H9 (cell line): ENCODE measurements around the gene ZMAT5. TPM values are rescaled to one million over a fixed set of nuclear protein-coding genes. Genes with fewer than 3 reads are reported as not detected.

Source experiments
- DNase-seq: peaks from one replicate; pipeline ENCODE4 v3.0.0-alpha.2; 2017
- H2AFZ ChIP-seq: one replicate; pipeline ENCODE4 v1.6.1; 2013; ENCODE audit warnings: mild to moderate bottlenecking, low read length, control low read depth, moderate library complexity
- H2AK5ac ChIP-seq: 2 replicates; pipeline ENCODE4 v1.6.1; 2013; ENCODE audit warnings: low read length, control low read depth, mixed read lengths; ENCODE audit not compliant: insufficient read length
- H2BK120ac ChIP-seq: one replicate; pipeline ENCODE4 v1.6.1; 2013; ENCODE audit warnings: low read depth, mild to moderate bottlenecking, low read length, control low read depth, inconsistent platforms; ENCODE audit not compliant: poor library complexity, severe bottlenecking
- H2BK12ac ChIP-seq: 2 replicates; pipeline ENCODE4 v1.6.1; 2013; ENCODE audit warnings: low read length, control low read depth, mixed read lengths, low read depth; ENCODE audit not compliant: insufficient read length
- H2BK15ac ChIP-seq: 2 replicates; pipeline ENCODE4 v1.6.1; 2013; ENCODE audit warnings: low read depth, low read length, control low read depth
- H2BK20ac ChIP-seq: one replicate; pipeline ENCODE4 v1.6.1; 2013; ENCODE audit warnings: low read depth, mild to moderate bottlenecking, low read length, control low read depth, inconsistent platforms; ENCODE audit not compliant: poor library complexity, severe bottlenecking
- H2BK5ac ChIP-seq: 2 replicates; pipeline ENCODE4 v1.6.1; 2013; ENCODE audit warnings: low read length, control low read depth, mixed read lengths; ENCODE audit not compliant: insufficient read length
- H3K14ac ChIP-seq: 2 replicates; pipeline ENCODE4 v1.6.1; 2013; ENCODE audit warnings: low read length, control low read depth; ENCODE audit not compliant: insufficient read depth
- H3K18ac ChIP-seq: 2 replicates; pipeline ENCODE4 v1.6.1; 2013; ENCODE audit warnings: low read depth, mild to moderate bottlenecking, mixed read lengths, low read length, control low read depth; ENCODE audit not compliant: insufficient read length
- H3K23ac ChIP-seq: 2 replicates; pipeline ENCODE4 v1.6.1; 2013; ENCODE audit warnings: low read length, control low read depth, mixed read lengths, low read depth; ENCODE audit not compliant: insufficient read length
- H3K23me2 ChIP-seq: 2 replicates; pipeline ENCODE4 v1.6.1; 2013; ENCODE audit warnings: low read depth, mild to moderate bottlenecking, mixed read lengths, low read length, control low read depth; ENCODE audit not compliant: insufficient read length, poor library complexity, severe bottlenecking
- H3K27ac ChIP-seq: 2 replicates; pipeline ENCODE4 v1.5.1; 2013; ENCODE audit warnings: low read length, control low read depth, mixed read lengths, low read depth; ENCODE audit not compliant: insufficient read length
- H3K27me3 ChIP-seq: 2 replicates; pipeline ENCODE4 v1.6.1; 2013; ENCODE audit warnings: low read length, control low read depth, inconsistent platforms; ENCODE audit not compliant: insufficient read depth
- H3K4ac ChIP-seq: 2 replicates; pipeline ENCODE4 v1.6.1; 2013; ENCODE audit warnings: low read depth, mild to moderate bottlenecking, control low read depth, inconsistent platforms, low read length, moderate library complexity
- H3K4me1 ChIP-seq: 2 replicates; pipeline ENCODE4 v1.6.1; 2013; ENCODE audit warnings: low read length, control low read depth, inconsistent platforms; ENCODE audit not compliant: insufficient read depth
- H3K4me2 ChIP-seq: 2 replicates; pipeline ENCODE4 v1.6.1; 2013; ENCODE audit warnings: low read length, control low read depth, mixed read lengths; ENCODE audit not compliant: insufficient read length, insufficient read depth
- H3K56ac ChIP-seq: 2 replicates; pipeline ENCODE4 v1.6.1; 2013; ENCODE audit warnings: low read depth, mild to moderate bottlenecking, mixed read lengths, low read length, control low read depth; ENCODE audit not compliant: insufficient read length
- H3K79me1 ChIP-seq: 2 replicates; pipeline ENCODE4 v1.6.1; 2013; ENCODE audit warnings: low read depth, mild to moderate bottlenecking, moderate library complexity, low read length, control low read depth, inconsistent platforms; ENCODE audit not compliant: insufficient read depth, poor library complexity, severe bottlenecking
- H3K79me2 ChIP-seq: 2 replicates; pipeline ENCODE4 v1.6.1; 2013; ENCODE audit warnings: low read length, control low read depth, inconsistent platforms; ENCODE audit not compliant: insufficient read depth
- H3K9ac ChIP-seq: 2 replicates; pipeline ENCODE4 v1.6.1; 2013; ENCODE audit warnings: low read length, control low read depth, mixed read lengths; ENCODE audit not compliant: insufficient read length; ENCODE audit errors: extremely low read depth
- H3K9me3 ChIP-seq: one replicate; pipeline ENCODE4 v1.6.1; 2013; ENCODE audit warnings: low read depth, low read length, inconsistent platforms; ENCODE audit not compliant: control insufficient read depth
- H3T11ph ChIP-seq: one replicate; pipeline ENCODE4 v1.6.1; 2013; ENCODE audit warnings: mild to moderate bottlenecking, low read length, control low read depth, inconsistent platforms
- H4K20me1 ChIP-seq: one replicate; pipeline ENCODE4 v1.6.1; 2013; ENCODE audit not compliant: control insufficient read depth, insufficient read length, insufficient read depth
- H4K5ac ChIP-seq: 2 replicates; pipeline ENCODE4 v1.6.1; 2013; ENCODE audit warnings: low read depth, mild to moderate bottlenecking, mixed read lengths, low read length, control low read depth; ENCODE audit not compliant: insufficient read length
- H4K8ac ChIP-seq: replicated peaks from 2 replicates; pipeline ENCODE4 v1.6.1; 2013; ENCODE audit warnings: low read length, control low read depth, mixed read lengths, low read depth; ENCODE audit not compliant: insufficient read length
- H4K91ac ChIP-seq: 2 replicates; pipeline ENCODE4 v1.6.1; 2013; ENCODE audit warnings: low read depth, mild to moderate bottlenecking, moderate library complexity, mixed read lengths, low read length, control low read depth; ENCODE audit not compliant: insufficient read length
- H3K27ac Mint-ChIP-seq, 3 experiments: 2 replicates in 2 of 3; 3 replicates in 1 of 3; pipeline ENCODE4 v1.8.0; 2020 to 2021; ENCODE audit warnings: mixed read lengths in 3 of 3, mild to moderate bottlenecking in 1 of 3, moderate library complexity in 1 of 3
- H3K27me3 Mint-ChIP-seq: 2 replicates; pipeline ENCODE4 v1.8.0; 2021; ENCODE audit warnings: low read depth, mild to moderate bottlenecking, moderate library complexity, mixed read lengths
- H3K36me3 Mint-ChIP-seq, 3 experiments: 2 replicates in 2 of 3; 3 replicates in 1 of 3; pipeline ENCODE4 v1.8.0; 2020 to 2021; ENCODE audit warnings: low read depth in 3 of 3, mixed read lengths in 3 of 3; ENCODE audit not compliant: insufficient read depth in 1 of 3
- H3K4me1 Mint-ChIP-seq, 2 experiments: 2 replicates each; pipeline ENCODE4 v1.8.0; 2020; ENCODE audit warnings: mixed read lengths in 2 of 2
- H3K4me3 Mint-ChIP-seq, 2 experiments: 2 replicates in 1 of 2; 3 replicates in 1 of 2; pipeline ENCODE4 v1.8.0; 2020 to 2021; ENCODE audit warnings: mild to moderate bottlenecking in 2 of 2, mixed read lengths in 2 of 2, moderate library complexity in 1 of 2
- H3K9me3 Mint-ChIP-seq, 2 experiments: 2 replicates in 1 of 2; 3 replicates in 1 of 2; pipeline ENCODE4 v1.8.0; 2020; ENCODE audit warnings: mild to moderate bottlenecking in 2 of 2, mixed read lengths in 2 of 2, moderate library complexity in 1 of 2
- WGBS: extraction: QIAGEN DNeasy Blood & Tissue Kit; methylation state at CpG from one replicate; pipeline ENCODE4 v1.1.7; 2013; ENCODE audit warnings: missing lambda C conversion rate, low lambda C conversion rate, mixed read lengths; ENCODE audit not compliant: insufficient read length; ENCODE audit errors: extremely low coverage; 5-methylcytosine and 5-hydroxymethylcytosine counted together
- total RNA-seq: library from RNA; stranded (reverse); gene quantifications from 2 replicates; pipeline ENCODE4 v1.2.1, GENCODE V29; 2021
- TF ChIP-seq, protein P1 (sequence below): fragments of 200-600 bp; sonication (generic); conservative IDR thresholded peaks from 3 replicates; pipeline ENCODE4 v1.8.0; 2021; ENCODE audit warnings: antibody characterized with exemption, mild to moderate bottlenecking

The ZMAT5 gene
- total RNA-seq, 1 experiment from 2014 or later: 13.9 TPM

- no CpG with 5 or more reads among the region's 27 CpGs for WGBS
- H3K56ac ChIP-seq: no peak overlapping the region
- no peaks in the 10 kb centered on the region for H3K27me3 Mint-ChIP-seq
Measured at GRCh38 chr22:29788339-29789279, 21.8 kb upstream of the ZMAT5 start.

More at GRCh38 chr22:29788339-29789279, 21.8 kb upstream of the ZMAT5 start:
- H3K79me1 ChIP-seq: no peaks in the 10 kb centered on the region
- no peak overlapping the region for H4K91ac ChIP-seq
- H2BK12ac ChIP-seq: no peak overlapping the region
- H3K23ac ChIP-seq: no peak overlapping the region
- H3K79me2 ChIP-seq: no peaks in the 10 kb centered on the region
- TF ChIP-seq, protein P1, sequence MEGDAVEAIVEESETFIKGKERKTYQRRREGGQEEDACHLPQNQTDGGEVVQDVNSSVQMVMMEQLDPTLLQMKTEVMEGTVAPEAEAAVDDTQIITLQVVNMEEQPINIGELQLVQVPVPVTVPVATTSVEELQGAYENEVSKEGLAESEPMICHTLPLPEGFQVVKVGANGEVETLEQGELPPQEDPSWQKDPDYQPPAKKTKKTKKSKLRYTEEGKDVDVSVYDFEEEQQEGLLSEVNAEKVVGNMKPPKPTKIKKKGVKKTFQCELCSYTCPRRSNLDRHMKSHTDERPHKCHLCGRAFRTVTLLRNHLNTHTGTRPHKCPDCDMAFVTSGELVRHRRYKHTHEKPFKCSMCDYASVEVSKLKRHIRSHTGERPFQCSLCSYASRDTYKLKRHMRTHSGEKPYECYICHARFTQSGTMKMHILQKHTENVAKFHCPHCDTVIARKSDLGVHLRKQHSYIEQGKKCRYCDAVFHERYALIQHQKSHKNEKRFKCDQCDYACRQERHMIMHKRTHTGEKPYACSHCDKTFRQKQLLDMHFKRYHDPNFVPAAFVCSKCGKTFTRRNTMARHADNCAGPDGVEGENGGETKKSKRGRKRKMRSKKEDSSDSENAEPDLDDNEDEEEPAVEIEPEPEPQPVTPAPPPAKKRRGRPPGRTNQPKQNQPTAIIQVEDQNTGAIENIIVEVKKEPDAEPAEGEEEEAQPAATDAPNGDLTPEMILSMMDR: no peak
- no peak overlapping the region for H3K4me3 Mint-ChIP-seq
- H3K27ac ChIP-seq: no peak overlapping the region
- H3K18ac ChIP-seq: no peak overlapping the region
- H3K4me2 ChIP-seq: no peak overlapping the region
- H2BK120ac ChIP-seq: no peak overlapping the region
- no peaks in the 10 kb centered on the region for H3K27me3 ChIP-seq
- H3K4me1 Mint-ChIP-seq: peaks cover 17 to 31% of the 10 kb centered on the region in 2 experiments
- H2AK5ac ChIP-seq: no peak overlapping the region
- no peaks in the 10 kb centered on the region for H4K20me1 ChIP-seq
- no peaks in the 10 kb centered on the region for H3K9me3 ChIP-seq
- H3K27ac Mint-ChIP-seq: no peak overlapping the region
- no peak overlapping the region for H3K9ac ChIP-seq
- no peak overlapping the region for H2AFZ ChIP-seq
- H4K5ac ChIP-seq: no peak overlapping the region
- H3K4ac ChIP-seq: no peak overlapping the region
- no peak overlapping the region for H3K14ac ChIP-seq
- peaks cover 2 to 54% (median 29%) of the 10 kb centered on the region in 3 experiments; a peak in 6 of 7 replicates for H3K36me3 Mint-ChIP-seq
- no peaks in the 10 kb centered on the region for H3K23me2 ChIP-seq
- no peaks in the 10 kb centered on the region for H3K4me1 ChIP-seq
- no peak overlapping the region for H2BK5ac ChIP-seq
- no peak overlapping the region for H2BK15ac ChIP-seq
- H4K8ac ChIP-seq: no peak overlapping the region
- DNase-seq: no peak
- no peak overlapping the region for H2BK20ac ChIP-seq
- no peak overlapping the region for H3T11ph ChIP-seq
- H3K9me3 Mint-ChIP-seq: no peaks in the 10 kb centered on the region
